GM21529 (cell line): Measurements from ENCODE around the gene ZNF70.
A peak's percentile ranks its signal among the peaks of the same experiment; 100 is the strongest.
"Not testable (repeated sequence)": the region's sequence is repeated elsewhere in the genome, so short reads cannot be mapped to it uniquely, and the experiment has no call there.

Experiments
- ATAC-seq: cut with Tn5 transposase; IDR thresholded peaks from one replicate; pipeline ENCODE4 v1.9.1; 2021; ENCODE audit not compliant: unreplicated experiment

The ZNF70 gene

GRCh38 chr22:23760056-23760455, 9.1 kb upstream of the ZNF70 start:
- ATAC-seq = no peak

DNA sequence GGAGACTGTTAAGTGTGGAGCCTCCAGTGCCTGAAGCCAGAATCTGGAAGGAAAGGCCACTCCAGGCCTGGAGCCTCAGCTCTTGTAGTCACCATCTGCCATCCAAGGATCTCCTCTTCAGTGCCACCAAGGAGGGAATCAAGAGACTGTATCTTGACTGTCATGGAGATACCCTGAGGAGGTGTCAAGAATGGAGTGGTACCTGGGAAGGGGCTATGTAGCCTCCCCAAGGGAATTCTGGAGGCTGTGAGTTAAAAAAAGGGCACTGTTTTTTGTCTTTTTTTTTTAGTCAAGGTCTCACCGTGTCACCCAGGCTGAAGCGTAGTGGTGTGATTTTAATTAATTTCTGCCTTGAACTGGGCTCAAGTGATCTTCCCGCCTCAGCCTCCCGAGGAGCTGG, 8.7 kb upstream of the ZNF70 start:
- ATAC-seq = no peak

DNA sequence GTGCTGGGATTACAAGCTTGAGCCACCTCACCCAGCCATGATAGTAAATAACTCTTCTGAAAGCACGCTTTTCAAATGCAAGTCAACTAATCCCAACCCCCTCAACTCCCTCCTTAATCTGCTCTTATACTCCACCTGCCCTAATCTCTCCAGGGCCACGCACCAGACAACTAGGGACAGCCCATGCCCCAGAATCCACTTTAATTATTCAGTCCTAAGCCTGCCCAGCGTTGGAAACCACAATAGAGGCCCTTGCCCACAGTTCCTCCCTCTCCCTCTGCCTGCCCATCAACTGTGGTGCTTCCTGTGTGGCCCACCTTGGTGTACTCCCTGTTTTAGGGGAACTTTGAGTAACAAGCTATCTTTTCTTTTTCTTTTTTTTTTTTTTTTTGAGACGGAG, 6.0 kb upstream of the ZNF70 start:
- ATAC-seq = no peak

DNA sequence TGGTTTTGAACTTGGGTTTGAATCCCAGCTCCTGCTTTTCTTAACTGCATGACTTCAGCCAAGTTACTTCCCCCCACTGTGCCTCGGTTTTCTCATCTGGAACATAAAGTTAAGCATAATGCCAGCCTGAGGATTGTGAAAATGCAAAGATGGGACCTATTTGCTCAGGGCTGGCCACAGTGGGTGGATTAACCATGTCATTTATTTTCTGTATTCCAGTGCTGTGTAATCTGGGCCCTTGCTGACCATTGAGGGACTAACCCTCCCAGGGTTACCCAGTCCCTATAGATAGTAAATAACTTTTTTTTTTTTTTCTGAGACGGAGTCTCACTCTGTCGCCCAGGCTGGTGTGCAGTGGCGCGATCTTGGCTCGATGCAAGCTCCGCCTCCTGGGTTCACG, 4.8 kb upstream of the ZNF70 start:
- no peak for ATAC-seq

DNA sequence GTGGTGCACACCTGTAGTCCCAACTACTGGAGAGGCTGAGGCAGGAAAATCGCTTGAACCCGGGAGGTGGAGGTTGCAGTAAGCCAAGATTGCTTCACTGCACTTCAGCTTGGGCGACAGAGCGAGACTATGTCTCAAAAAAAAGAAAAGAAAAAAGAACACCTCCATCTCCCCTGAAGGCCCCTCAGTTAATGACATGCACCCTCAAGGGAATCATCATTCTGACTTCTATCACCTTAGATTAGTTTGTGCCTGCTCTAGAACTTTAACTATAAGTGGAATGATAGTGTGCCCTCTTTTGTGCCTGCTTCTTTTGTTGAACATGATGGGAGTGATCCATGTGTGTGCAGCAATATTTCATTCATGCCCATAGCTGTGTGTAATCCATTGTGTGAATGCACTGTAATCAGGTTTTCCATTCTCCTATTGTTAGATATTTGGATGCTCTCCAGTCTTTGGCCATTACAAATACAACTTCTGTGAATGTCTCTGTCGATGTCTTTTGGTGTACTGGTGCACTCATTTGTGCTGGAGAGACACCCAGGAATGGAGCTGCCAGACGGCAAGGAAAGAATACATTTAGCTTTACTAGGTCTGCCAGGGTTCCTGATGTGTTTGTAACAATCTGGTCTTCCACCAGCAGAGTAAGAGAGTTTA, 4.2 kb upstream of the ZNF70 start:
- no peak for ATAC-seq

DNA sequence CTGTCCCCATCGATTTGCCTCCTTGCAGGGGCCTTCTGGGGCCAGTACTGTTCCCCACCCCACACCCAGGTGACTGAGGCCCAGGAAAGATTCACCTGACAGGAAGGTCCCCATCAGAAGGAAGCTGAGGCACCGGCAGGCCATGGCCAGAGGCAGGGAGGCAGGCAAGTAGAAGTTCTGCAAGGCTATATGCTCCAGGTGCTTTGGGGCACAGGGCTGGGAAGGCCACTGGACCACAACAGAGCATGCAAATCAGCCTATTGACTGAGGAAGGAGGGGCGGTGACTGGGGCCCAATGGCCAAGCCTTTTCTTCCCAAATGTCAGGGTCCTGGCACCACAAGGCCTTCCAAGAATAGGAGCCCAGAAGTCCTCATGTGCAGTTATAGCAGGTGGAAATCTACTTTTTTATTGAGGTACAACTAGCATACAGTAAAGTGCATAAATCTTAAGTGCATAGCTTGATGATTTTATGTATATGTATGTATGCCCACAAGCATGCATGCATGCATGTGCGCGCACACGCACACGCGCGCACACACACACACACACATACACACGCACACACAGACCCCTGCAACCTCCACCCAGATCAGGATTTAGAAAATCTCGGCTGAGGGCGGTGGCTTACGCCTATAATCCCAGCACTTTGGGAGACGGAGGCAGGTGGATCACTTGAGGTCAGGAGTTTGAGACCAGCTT, 3.5 kb upstream of the ZNF70 start, which contains the start of gene VPREB3:
Gene VPREB3, minus strand, starts transcription at position 206 of the 700 bp plus-strand sequence. Its CDS starts 62 bp downstream, at position 144.
- ATAC-seq = no peak

DNA sequence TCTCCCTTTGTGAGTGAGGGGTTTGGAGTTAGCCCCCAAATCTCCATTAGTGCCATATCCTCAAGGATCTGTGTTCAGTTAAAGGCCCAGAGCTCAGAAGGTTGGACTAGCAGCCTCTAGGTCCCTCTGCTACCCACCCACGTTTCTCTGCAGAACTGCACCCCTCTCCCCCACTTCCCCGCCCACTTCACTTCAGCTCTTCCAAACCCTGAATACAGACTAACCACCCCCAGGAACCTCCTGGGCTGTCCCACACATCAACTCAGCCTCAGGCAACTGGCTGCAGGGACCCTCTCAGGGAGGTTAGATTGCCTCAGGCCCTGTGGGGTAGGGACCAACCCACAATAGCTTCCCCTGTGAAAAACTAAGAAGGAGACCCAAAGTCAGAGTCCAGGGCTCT, 2.5 kb upstream of the ZNF70 start:
- ATAC-seq = no peak

GRCh38 chr22:23752750-23753149, 1.8 kb upstream of the ZNF70 start:
- ATAC-seq = no peak

GRCh38 chr22:23752090-23752691, 1.3 kb upstream of the ZNF70 start:
- no peak for ATAC-seq

DNA sequence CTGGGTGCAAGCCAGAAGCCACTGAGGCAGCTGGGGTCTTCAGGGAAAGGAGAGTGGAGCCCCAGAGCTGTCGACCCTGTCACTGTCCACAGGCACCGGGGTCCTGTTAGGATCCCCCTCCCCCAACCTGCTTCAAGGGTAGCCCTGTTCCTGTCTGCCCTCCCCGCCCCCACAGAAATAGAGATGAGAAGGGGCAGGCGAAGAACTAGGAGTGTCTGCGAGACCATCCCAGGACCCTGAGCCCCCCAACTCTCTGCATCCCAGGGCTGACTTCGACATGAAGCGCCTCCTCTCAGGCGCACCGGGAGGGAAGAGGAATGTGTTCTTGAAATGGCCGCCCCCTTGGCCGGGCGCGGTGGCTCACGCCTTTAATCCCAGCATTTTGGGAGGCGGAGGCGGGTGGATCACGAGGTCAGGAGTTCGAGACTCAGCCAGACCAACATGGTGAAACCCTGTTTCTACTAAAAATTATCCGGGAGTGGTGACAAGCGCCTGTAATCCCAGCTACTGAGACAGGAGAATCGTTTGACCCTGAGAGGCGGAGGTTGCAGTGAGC, 607 bp upstream of the ZNF70 start:
- ATAC-seq = peak; percentile 12

- no peak for ATAC-seq
Observed at GRCh38 chr22:23750367-23750713, 572 bp downstream of the ZNF70 start.

DNA sequence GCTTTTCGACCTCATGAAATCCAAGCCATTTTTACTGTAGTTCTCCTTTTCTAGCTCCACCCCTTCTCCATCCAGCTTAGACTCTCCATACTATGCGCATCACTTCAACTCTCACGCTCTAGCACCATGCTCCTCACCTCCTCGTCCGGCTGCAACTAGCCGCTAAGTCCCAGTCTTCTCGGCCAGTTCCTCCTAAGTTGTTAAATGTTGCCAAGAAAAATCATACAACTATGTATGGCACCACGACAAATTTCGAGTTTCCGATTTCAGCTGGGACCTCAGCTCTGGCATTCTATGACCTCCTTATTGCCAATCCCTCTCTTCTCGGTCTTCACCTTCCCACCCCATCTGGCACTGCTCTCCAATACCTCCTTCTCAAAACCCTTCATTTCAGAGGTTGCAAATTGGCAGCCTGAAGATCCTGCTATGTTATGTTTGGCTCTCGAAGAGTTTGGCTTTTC, 1.0 kb downstream of the ZNF70 start:
- ATAC-seq = no peak

DNA sequence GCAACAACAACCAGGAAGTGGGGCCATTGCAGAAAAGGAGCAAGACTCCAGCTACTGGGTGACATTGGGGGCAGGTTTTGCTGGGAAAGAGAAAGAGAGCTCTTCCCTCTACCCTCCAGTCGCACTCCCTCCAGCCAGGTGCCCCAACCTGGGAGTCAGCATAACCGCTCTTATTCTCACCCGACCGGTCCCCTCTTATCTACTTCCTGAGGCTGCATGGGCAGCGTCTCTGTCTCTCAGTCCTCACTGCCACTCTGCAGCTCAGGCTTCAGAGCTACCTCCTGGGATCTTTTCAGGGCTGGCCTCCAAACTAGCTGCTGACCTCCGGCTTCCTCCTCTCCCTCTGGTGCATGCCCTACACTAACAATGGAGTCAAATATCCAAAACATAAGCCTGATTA, 5.1 kb downstream of the ZNF70 start:
- ATAC-seq = no peak

- no peak for ATAC-seq
Observed at GRCh38 chr22:23744485-23744884, 6.4 kb downstream of the ZNF70 start.

DNA sequence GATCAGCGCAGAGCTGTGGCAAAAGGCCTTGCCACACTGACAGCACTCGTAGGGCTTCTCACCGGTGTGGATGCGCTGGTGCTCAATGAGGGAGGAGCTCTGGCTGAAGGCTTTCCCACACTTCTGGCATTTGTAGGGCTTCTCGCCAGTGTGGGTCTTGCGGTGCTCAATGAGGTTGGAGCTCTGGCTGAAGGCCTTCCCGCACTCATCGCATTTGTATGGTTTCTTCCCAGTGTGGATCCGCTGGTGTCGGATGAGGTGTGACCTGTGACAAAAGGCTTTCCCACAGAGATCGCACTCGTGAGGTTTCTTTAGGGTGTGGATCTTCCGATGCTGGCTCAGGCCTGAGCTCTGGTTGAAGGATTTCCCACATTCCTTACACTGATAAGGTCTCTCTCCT, 6.9 kb downstream of the ZNF70 start:
- ATAC-seq = no peak

DNA sequence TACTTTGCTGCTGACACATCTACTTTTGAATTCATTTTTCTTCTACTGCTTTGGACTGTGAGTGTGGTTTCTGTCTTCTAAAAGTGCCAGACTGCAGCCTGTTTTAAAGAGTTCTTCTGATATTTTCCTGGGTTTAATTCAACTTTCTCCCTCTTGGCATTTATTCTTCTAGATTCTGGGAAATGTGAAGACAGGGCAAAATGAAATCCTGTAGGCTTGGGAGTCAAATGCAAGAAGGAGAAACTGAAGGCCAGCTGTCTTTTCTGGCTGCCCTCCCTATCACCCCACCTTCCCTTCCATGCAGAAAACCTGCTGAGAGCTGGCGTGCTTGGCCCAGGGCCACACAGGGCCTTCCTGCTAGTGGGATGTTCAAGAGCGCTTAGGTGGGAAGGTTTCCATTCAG, 7.6 kb downstream of the ZNF70 start:
- no peak for ATAC-seq

GRCh38 chr22:23742505-23743264, 8.2 kb downstream of the ZNF70 start:
- no peak for ATAC-seq

GRCh38 chr22:23737696-23738095, 13.2 kb downstream of the ZNF70 start:
- ATAC-seq = no peak

DNA sequence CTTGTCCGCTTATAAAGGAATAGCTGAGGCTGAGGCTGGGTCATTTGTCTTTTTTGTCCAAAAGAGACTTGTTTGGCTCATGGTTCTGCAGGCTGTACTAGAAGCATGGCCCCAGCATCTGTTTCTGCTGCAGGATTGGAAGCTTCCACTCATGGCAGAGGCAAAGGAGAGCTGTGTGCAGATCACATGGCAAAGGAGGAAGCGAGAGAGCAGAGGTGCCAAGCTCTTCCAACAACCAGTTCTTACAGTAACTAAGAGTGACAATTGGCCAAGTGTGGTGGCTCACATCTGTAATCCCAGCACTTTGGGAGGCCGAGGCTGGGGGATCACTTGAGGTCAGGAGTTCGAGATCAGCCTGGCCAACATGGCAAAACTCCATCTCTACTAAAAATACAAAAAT, 22.8 kb downstream of the ZNF70 start:
- not testable (repeated sequence) for ATAC-seq

GRCh38 chr22:23722724-23723123, 28.2 kb downstream of the ZNF70 start:
- ATAC-seq = no peak

GRCh38 chr22:23722160-23722559, 28.8 kb downstream of the ZNF70 start:
- ATAC-seq = no peak
